T-helper 2 cell treated with Interferon-gamma antibody and Interleukin-4, amounts not matched to agents 5 μg/mL and 100 μg/mL, for 36 hours (primary cell): Measurements from ENCODE around the gene CELA3A.
"Not testable (repeated sequence)": the region's sequence is repeated elsewhere in the genome, so short reads cannot be mapped to it uniquely, and the experiment has no call there.

Experiments used
- DNase-seq: peaks from one replicate; pipeline ENCODE4 v3.0.0; 2021; ENCODE audit warnings: low spot score
- H3K27ac Mint-ChIP-seq: one replicate; pipeline ENCODE4 v1.8.0; 2021; ENCODE audit warnings: mild to moderate bottlenecking, mixed read lengths
- H3K27me3 Mint-ChIP-seq: one replicate; pipeline ENCODE4 v1.8.0; 2021; ENCODE audit warnings: low read depth, mixed read lengths
- H3K36me3 Mint-ChIP-seq: one replicate; pipeline ENCODE4 v1.8.0; 2021; ENCODE audit warnings: low read depth, mixed read lengths
- H3K4me1 Mint-ChIP-seq: one replicate; pipeline ENCODE4 v1.8.0; 2021; ENCODE audit warnings: low read depth, mixed read lengths
- H3K4me3 Mint-ChIP-seq: one replicate; pipeline ENCODE4 v1.8.0; 2022; ENCODE audit warnings: mild to moderate bottlenecking, moderate library complexity, mixed read lengths
- H3K9me3 Mint-ChIP-seq: one replicate; pipeline ENCODE4 v1.8.0; 2021; ENCODE audit warnings: mixed read lengths

The CELA3A gene

GRCh38 chr1:21972973-21973441 lies 28.4 kb upstream of the CELA3A start:
- not testable (repeated sequence) for DNase-seq, H3K4me1 Mint-ChIP-seq, H3K9me3 Mint-ChIP-seq, H3K36me3 Mint-ChIP-seq, H3K4me3 Mint-ChIP-seq, H3K27ac Mint-ChIP-seq, H3K27me3 Mint-ChIP-seq

GRCh38 chr1:21973948-21974347 lies 27.5 kb upstream of the CELA3A start:
- not testable (repeated sequence) for H3K27ac Mint-ChIP-seq, H3K4me1 Mint-ChIP-seq, H3K27me3 Mint-ChIP-seq

GRCh38 chr1:21974699-21975098 lies 26.8 kb upstream of the CELA3A start:
- not testable (repeated sequence) for H3K36me3 Mint-ChIP-seq, H3K9me3 Mint-ChIP-seq, H3K27me3 Mint-ChIP-seq, DNase-seq, H3K27ac Mint-ChIP-seq, H3K4me3 Mint-ChIP-seq, H3K4me1 Mint-ChIP-seq

More at GRCh38 chr1:21973948-21974347, 27.5 kb upstream of the CELA3A start:
- H3K4me3 Mint-ChIP-seq, H3K9me3 Mint-ChIP-seq, DNase-seq, H3K36me3 Mint-ChIP-seq: not testable (repeated sequence)

- not testable (repeated sequence) for H3K27me3 Mint-ChIP-seq, H3K4me1 Mint-ChIP-seq, H3K27ac Mint-ChIP-seq, H3K4me3 Mint-ChIP-seq, H3K36me3 Mint-ChIP-seq, H3K9me3 Mint-ChIP-seq, DNase-seq
Measured at GRCh38 chr1:21975296-21975695, 26.2 kb upstream of the CELA3A start.

GRCh38 chr1:21976703-21977239 lies 24.7 kb upstream of the CELA3A start, which contains the start of gene CELA3B:
TSS of gene CELA3B (plus strand) at chr1:21977022. CDS start at chr1:21977040, 18 bp downstream.
- not testable (repeated sequence) for H3K36me3 Mint-ChIP-seq, DNase-seq, H3K4me3 Mint-ChIP-seq, H3K27me3 Mint-ChIP-seq, H3K4me1 Mint-ChIP-seq, H3K9me3 Mint-ChIP-seq, H3K27ac Mint-ChIP-seq

- not testable (repeated sequence) for H3K4me3 Mint-ChIP-seq, H3K27me3 Mint-ChIP-seq, H3K9me3 Mint-ChIP-seq, H3K4me1 Mint-ChIP-seq, DNase-seq, H3K27ac Mint-ChIP-seq, H3K36me3 Mint-ChIP-seq
Measured at GRCh38 chr1:21978209-21978608, 23.2 kb upstream of the CELA3A start.

GRCh38 chr1:21980515-21981220 lies 20.8 kb upstream of the CELA3A start:
- DNase-seq, H3K9me3 Mint-ChIP-seq, H3K4me1 Mint-ChIP-seq, H3K4me3 Mint-ChIP-seq, H3K27me3 Mint-ChIP-seq, H3K27ac Mint-ChIP-seq, H3K36me3 Mint-ChIP-seq: not testable (repeated sequence)

- H3K4me1 Mint-ChIP-seq, H3K36me3 Mint-ChIP-seq, H3K27ac Mint-ChIP-seq, H3K27me3 Mint-ChIP-seq, DNase-seq, H3K4me3 Mint-ChIP-seq, H3K9me3 Mint-ChIP-seq: not testable (repeated sequence)
Measured at GRCh38 chr1:21981253-21981652, 20.2 kb upstream of the CELA3A start.

GRCh38 chr1:21982122-21982521 lies 19.3 kb upstream of the CELA3A start:
- H3K9me3 Mint-ChIP-seq, DNase-seq, H3K27me3 Mint-ChIP-seq, H3K27ac Mint-ChIP-seq, H3K36me3 Mint-ChIP-seq, H3K4me3 Mint-ChIP-seq, H3K4me1 Mint-ChIP-seq: not testable (repeated sequence)

GRCh38 chr1:21983539-21983938 lies 17.9 kb upstream of the CELA3A start:
- not testable (repeated sequence) for H3K27me3 Mint-ChIP-seq, H3K36me3 Mint-ChIP-seq, H3K9me3 Mint-ChIP-seq, H3K4me3 Mint-ChIP-seq, DNase-seq, H3K27ac Mint-ChIP-seq, H3K4me1 Mint-ChIP-seq

- H3K4me1 Mint-ChIP-seq, H3K4me3 Mint-ChIP-seq, H3K27me3 Mint-ChIP-seq, DNase-seq, H3K36me3 Mint-ChIP-seq, H3K9me3 Mint-ChIP-seq, H3K27ac Mint-ChIP-seq: not testable (repeated sequence)
Measured at GRCh38 chr1:21985893-21986292, 15.6 kb upstream of the CELA3A start.

GRCh38 chr1:21986386-21986785 lies 15.1 kb upstream of the CELA3A start:
- not testable (repeated sequence) for DNase-seq, H3K4me3 Mint-ChIP-seq, H3K9me3 Mint-ChIP-seq, H3K4me1 Mint-ChIP-seq, H3K27ac Mint-ChIP-seq, H3K36me3 Mint-ChIP-seq, H3K27me3 Mint-ChIP-seq

GRCh38 chr1:21989672-21990393 lies 11.6 kb upstream of the CELA3A start:
- not testable (repeated sequence) for H3K27me3 Mint-ChIP-seq, H3K36me3 Mint-ChIP-seq, H3K4me1 Mint-ChIP-seq, DNase-seq, H3K9me3 Mint-ChIP-seq, H3K4me3 Mint-ChIP-seq, H3K27ac Mint-ChIP-seq

- not testable (repeated sequence) for H3K27ac Mint-ChIP-seq, H3K36me3 Mint-ChIP-seq, H3K4me1 Mint-ChIP-seq, H3K27me3 Mint-ChIP-seq, H3K9me3 Mint-ChIP-seq, DNase-seq, H3K4me3 Mint-ChIP-seq
Measured at GRCh38 chr1:21992186-21992585, 9.3 kb upstream of the CELA3A start.
